Trophoblast cell (in vitro differentiated cells and primary cell): ENCODE results near the gene SPATA21.

Source experiments
- DNase-seq, 2 donors: peaks; one replicate each; pipeline ENCODE4 v3.0.0-alpha.2; 2016
- H2AFZ ChIP-seq: 2 replicates; pipeline ENCODE4 v1.6.1; 2013; ENCODE audit warnings: low read length, moderate library complexity, mild to moderate bottlenecking; ENCODE audit not compliant: insufficient read depth, poor library complexity
- H2AK5ac ChIP-seq: 2 replicates; pipeline ENCODE4 v1.6.1; 2013; ENCODE audit warnings: mild to moderate bottlenecking, low read length
- H2BK120ac ChIP-seq: 2 replicates; pipeline ENCODE4 v1.6.1; 2013; ENCODE audit warnings: low read length, mild to moderate bottlenecking, moderate library complexity; ENCODE audit not compliant: insufficient read depth, poor library complexity
- H2BK12ac ChIP-seq: 2 replicates; pipeline ENCODE4 v1.6.1; 2013; ENCODE audit warnings: mild to moderate bottlenecking, low read length, moderate library complexity
- H2BK5ac ChIP-seq: 2 replicates; pipeline ENCODE4 v1.6.1; 2013; ENCODE audit warnings: low read length, low read depth, moderate library complexity, mild to moderate bottlenecking; ENCODE audit not compliant: poor library complexity
- H3K14ac ChIP-seq: 2 replicates; pipeline ENCODE4 v1.6.1; 2013; ENCODE audit warnings: mild to moderate bottlenecking, low read length
- H3K18ac ChIP-seq: 2 replicates; pipeline ENCODE4 v1.6.1; 2013; ENCODE audit warnings: mild to moderate bottlenecking, low read length
- H3K23ac ChIP-seq: 2 replicates; pipeline ENCODE4 v1.6.1; 2013; ENCODE audit warnings: low read length
- H3K27ac ChIP-seq: 2 replicates; pipeline ENCODE4 v1.5.1; 2013; ENCODE audit warnings: low read depth, mild to moderate bottlenecking, inconsistent platforms, low read length, moderate library complexity
- H3K27me3 ChIP-seq: 2 replicates; pipeline ENCODE4 v1.6.1; 2013; ENCODE audit warnings: inconsistent platforms, mild to moderate bottlenecking, low read length, moderate library complexity; ENCODE audit not compliant: insufficient read depth
- H3K36me3 ChIP-seq, 2 experiments: 1 replicate in 1 of 2; 2 replicates in 1 of 2; pipeline ENCODE4 v1.6.1; 2013; ENCODE audit warnings: low read length in 2 of 2, mild to moderate bottlenecking in 2 of 2, moderate library complexity in 1 of 2; ENCODE audit not compliant: insufficient read depth in 2 of 2, control insufficient read depth in 1 of 2
- H3K4ac ChIP-seq: 2 replicates; pipeline ENCODE4 v1.6.1; 2013; ENCODE audit warnings: low read depth, mild to moderate bottlenecking, low read length, moderate library complexity
- H3K4me1 ChIP-seq, 2 experiments: 1 replicate in 1 of 2; 2 replicates in 1 of 2; pipeline ENCODE4 v1.6.1; 2013; ENCODE audit warnings: low read length in 2 of 2, mild to moderate bottlenecking in 2 of 2, moderate library complexity in 1 of 2; ENCODE audit not compliant: insufficient read depth in 2 of 2, control insufficient read depth in 1 of 2
- H3K4me2 ChIP-seq: 2 replicates; pipeline ENCODE4 v1.6.1; 2013; ENCODE audit warnings: inconsistent platforms, mild to moderate bottlenecking, low read length, moderate library complexity
- H3K4me3 ChIP-seq: 2 replicates; pipeline ENCODE4 v1.5.1; 2013; ENCODE audit warnings: mild to moderate bottlenecking, low read depth, low read length, inconsistent platforms
- H3K79me1 ChIP-seq: one replicate; pipeline ENCODE4 v1.6.1; 2013; ENCODE audit warnings: low read length
- H3K79me2 ChIP-seq: 2 replicates; pipeline ENCODE4 v1.6.1; 2013; ENCODE audit warnings: low read length, mild to moderate bottlenecking; ENCODE audit not compliant: control insufficient read depth, insufficient read depth, poor library complexity
- H3K9ac ChIP-seq: 2 replicates; pipeline ENCODE4 v1.6.1; 2013; ENCODE audit warnings: mild to moderate bottlenecking, low read length
- H3K9me3 ChIP-seq: 2 replicates; pipeline ENCODE4 v1.6.1; 2013; ENCODE audit warnings: low read depth, mild to moderate bottlenecking, control low read depth, inconsistent platforms, low read length; ENCODE audit not compliant: insufficient read depth
- H4K12ac ChIP-seq: 2 replicates; pipeline ENCODE4 v1.6.1; 2013; ENCODE audit warnings: low read depth, mild to moderate bottlenecking, low read length, moderate library complexity
- H4K8ac ChIP-seq: 2 replicates; pipeline ENCODE4 v1.6.1; 2013; ENCODE audit warnings: low read depth, mild to moderate bottlenecking, low read length, moderate library complexity
- H4K91ac ChIP-seq: one replicate; pipeline ENCODE4 v1.6.1; 2013; ENCODE audit warnings: low read depth, mild to moderate bottlenecking, low read length, moderate library complexity
- WGBS: extraction: QIAGEN DNeasy Blood & Tissue Kit; methylation state at CpG from one replicate; pipeline ENCODE4 v1.1.7; 2013; ENCODE audit warnings: missing lambda C conversion rate; ENCODE audit not compliant: insufficient read length, insufficient coverage; ENCODE audit errors: extremely low coverage; 5-methylcytosine and 5-hydroxymethylcytosine counted together

Gene SPATA21

DNA sequence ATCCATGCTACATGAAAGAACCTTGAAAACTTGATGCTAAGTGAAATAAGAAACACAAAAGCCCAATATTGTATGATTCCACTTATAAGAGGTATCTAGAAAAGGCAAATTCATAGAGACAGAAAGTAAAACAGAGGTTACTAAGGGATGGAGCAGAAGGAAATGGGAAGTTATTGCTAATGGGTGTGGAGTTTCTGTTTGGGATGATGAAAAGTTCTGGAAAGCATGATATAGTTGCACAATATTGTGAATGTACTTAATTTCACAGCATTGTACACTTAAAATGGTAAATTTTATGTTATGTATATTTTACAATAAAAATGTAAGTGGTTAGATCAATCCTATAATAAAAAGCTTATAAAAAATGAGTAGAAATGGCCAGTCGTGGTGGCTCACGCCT, 1.7 kb upstream of the SPATA21 start:
- no peak overlapping the region for H2BK120ac ChIP-seq
- DNase-seq, result no peak
- H2BK12ac ChIP-seq, result no peak overlapping the region
- peaks cover 9% of the 10 kb centered on the region for H3K79me1 ChIP-seq
- no peak overlapping the region for H4K8ac ChIP-seq
- H2AFZ ChIP-seq, result no peak overlapping the region
- peaks cover 16 to 18% of the 10 kb centered on the region in 2 experiments for H3K36me3 ChIP-seq
- WGBS, result no CpG with 5 or more reads among the region's 2 CpGs
- peaks cover 9% of the 10 kb centered on the region for H3K79me2 ChIP-seq
- peaks cover 2 to 6% of the 10 kb centered on the region in 2 experiments for H3K4me1 ChIP-seq
- H3K4me2 ChIP-seq, result no peak overlapping the region
- no peak overlapping the region for H2AK5ac ChIP-seq
- H3K27ac ChIP-seq, result no peak overlapping the region
- H3K4me3 ChIP-seq, result no peak overlapping the region
- no peaks in the 10 kb centered on the region for H3K9me3 ChIP-seq
- H4K91ac ChIP-seq, result no peak overlapping the region
- H3K9ac ChIP-seq, result no peak overlapping the region
- H3K14ac ChIP-seq, result no peak overlapping the region
- no peak overlapping the region for H3K18ac ChIP-seq
- no peak overlapping the region for H3K4ac ChIP-seq
- H3K23ac ChIP-seq, result no peak overlapping the region
- no peak overlapping the region for H2BK5ac ChIP-seq
- H3K27me3 ChIP-seq, result no peaks in the 10 kb centered on the region
- H4K12ac ChIP-seq, result no peak overlapping the region

DNA sequence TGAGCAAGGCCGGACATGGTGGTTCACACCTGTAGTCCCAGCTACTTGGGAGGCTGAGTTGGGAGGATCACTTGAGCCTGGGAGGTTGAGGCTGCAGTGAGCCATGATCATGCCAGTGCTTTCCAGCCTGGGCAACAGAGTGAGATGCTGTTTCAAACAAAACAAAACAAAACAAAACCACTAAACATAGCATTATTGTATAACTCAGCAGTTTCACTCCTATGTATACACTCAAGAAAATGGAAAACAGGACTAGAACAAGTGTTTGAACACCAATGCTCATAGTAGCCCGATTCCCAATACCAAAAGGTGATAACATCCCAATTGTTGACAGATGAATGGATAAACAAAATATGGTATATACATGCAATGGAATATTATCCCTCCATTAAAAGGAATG, 1.3 kb upstream of the SPATA21 start:
- Histone ChIP-seq H3K9me3 (no peaks in the 10 kb centered on the region), H3K79me2 (peaks cover 9% of the 10 kb centered on the region), H2BK12ac (no peak overlapping the region), H3K4ac (no peak overlapping the region), H3K79me1 (peaks cover 9% of the 10 kb centered on the region), H3K4me2 (no peak overlapping the region), H2BK120ac (no peak overlapping the region), H3K4me3 (no peak overlapping the region), H3K27me3 (no peaks in the 10 kb centered on the region), H4K91ac (no peak overlapping the region), H3K27ac (no peak overlapping the region), H3K4me1 (peaks cover 2 to 6% of the 10 kb centered on the region in 2 experiments), H4K12ac (no peak overlapping the region), H3K36me3 (peaks cover 12 to 14% of the 10 kb centered on the region in 2 experiments), H3K14ac (no peak overlapping the region), H2AK5ac (no peak overlapping the region), H2BK5ac (no peak overlapping the region), H3K18ac (no peak overlapping the region), H3K9ac (no peak overlapping the region), H3K23ac (no peak overlapping the region), H4K8ac (no peak overlapping the region), H2AFZ (no peak overlapping the region)
- WGBS, result no CpG with 5 or more reads among the region's 2 CpGs
- no peak for DNase-seq

- Histone ChIP-seq H3K79me2 (no peaks in the 10 kb centered on the region), H3K4me3 (no peak overlapping the region), H3K18ac (no peak overlapping the region), H2BK5ac (no peak overlapping the region), H3K4me1 (no peaks in the 10 kb centered on the region), H2AFZ (no peak overlapping the region), H4K91ac (no peak overlapping the region), H3K4me2 (no peak overlapping the region), H2BK120ac (no peak overlapping the region), H3K9ac (no peak overlapping the region), H3K4ac (no peak overlapping the region), H3K79me1 (no peaks in the 10 kb centered on the region), H4K12ac (no peak overlapping the region), H2AK5ac (no peak overlapping the region), H3K9me3 (peaks cover 3% of the 10 kb centered on the region), H3K27me3 (no peaks in the 10 kb centered on the region), H3K23ac (no peak overlapping the region), H3K14ac (no peak overlapping the region), H2BK12ac (no peak overlapping the region), H3K27ac (no peak overlapping the region), H3K36me3 (no peaks in the 10 kb centered on the region), H4K8ac (no peak overlapping the region)
- no peak for DNase-seq
- WGBS, result no CpG with 5 or more reads among the region's 2 CpGs
Observed at GRCh38 chr1:16434501-16434900, 2.7 kb downstream of the SPATA21 start.

GRCh38 chr1:16434007-16434406, 3.2 kb downstream of the SPATA21 start:
- Histone ChIP-seq H3K79me2 (no peaks in the 10 kb centered on the region), H3K4me2 (no peak overlapping the region), H3K36me3 (no peaks in the 10 kb centered on the region), H3K27ac (no peak overlapping the region), H3K27me3 (no peaks in the 10 kb centered on the region), H3K18ac (no peak overlapping the region), H4K12ac (no peak overlapping the region), H3K9ac (no peak overlapping the region), H4K8ac (no peak overlapping the region), H3K4me1 (no peaks in the 10 kb centered on the region), H2AFZ (no peak overlapping the region), H3K14ac (no peak overlapping the region), H3K23ac (no peak overlapping the region), H2BK12ac (no peak overlapping the region), H3K4me3 (no peak overlapping the region), H2BK120ac (no peak overlapping the region), H2AK5ac (no peak overlapping the region), H3K9me3 (peaks cover 3% of the 10 kb centered on the region), H3K4ac (no peak overlapping the region), H2BK5ac (no peak overlapping the region), H3K79me1 (no peaks in the 10 kb centered on the region), H4K91ac (no peak overlapping the region)
- DNase-seq, result no peak
- WGBS, result no CpG with 5 or more reads among the region's 4 CpGs
